Measurements from ENCODE around the gene OXTR.

Gene OXTR

GRCh38 chr3:8767667-8768363 is 1.6 kb downstream of the OXTR start:
- no peak for DNase-seq (ENCODE audit: low read depth)

- DNase-seq (ENCODE audit: low read depth) = no peak
Observed at GRCh38 chr3:8767256-8767666, 2.2 kb downstream of the OXTR start.

- DNase-seq (ENCODE audit: low read depth) = no peak
Observed at GRCh38 chr3:8766148-8766547, 3.3 kb downstream of the OXTR start.

- DNase-seq (ENCODE audit: low read depth) = no peak
Observed at GRCh38 chr3:8765528-8765927, 3.9 kb downstream of the OXTR start.

GRCh38 chr3:8764528-8764927 is 4.9 kb downstream of the OXTR start:
- DNase-seq (ENCODE audit: low read depth) = no peak

- no peak for DNase-seq (ENCODE audit: low read depth)
Observed at GRCh38 chr3:8762607-8763377, 6.6 kb downstream of the OXTR start.

GRCh38 chr3:8761866-8762265 is 7.5 kb downstream of the OXTR start:
- DNase-seq (ENCODE audit: low read depth) = no peak

- no peak for DNase-seq (ENCODE audit: low read depth)
Observed at GRCh38 chr3:8760506-8760905, 8.9 kb downstream of the OXTR start.

GRCh38 chr3:8760091-8760490 is 9.3 kb downstream of the OXTR start:
- DNase-seq (ENCODE audit: low read depth) = no peak

- DNase-seq (ENCODE audit: low read depth) = no peak
Observed at GRCh38 chr3:8759038-8759707, 10.2 kb downstream of the OXTR start.

GRCh38 chr3:8757551-8758518 is 11.6 kb downstream of the OXTR start:
- no peak for DNase-seq (ENCODE audit: low read depth)

- no peak for DNase-seq (ENCODE audit: low read depth)
Observed at GRCh38 chr3:8756671-8757070, 12.7 kb downstream of the OXTR start.

- no peak for DNase-seq (ENCODE audit: low read depth)
Observed at GRCh38 chr3:8755564-8756237, 13.7 kb downstream of the OXTR start.

GRCh38 chr3:8755097-8755496 is 14.3 kb downstream of the OXTR start:
- DNase-seq (ENCODE audit: low read depth) = no peak

GRCh38 chr3:8752832-8753231 is 16.6 kb downstream of the OXTR start:
- DNase-seq (ENCODE audit: low read depth) = no peak

- no peak for DNase-seq (ENCODE audit: low read depth)
Observed at GRCh38 chr3:8749316-8749715, 20.1 kb downstream of the OXTR start.

- no peak for DNase-seq (ENCODE audit: low read depth)
Observed at GRCh38 chr3:8746780-8747345, 22.6 kb downstream of the OXTR start.

- DNase-seq (ENCODE audit: low read depth) = no peak
Observed at GRCh38 chr3:8745619-8746370, 23.6 kb downstream of the OXTR start.

GRCh38 chr3:8743911-8744310 is 25.5 kb downstream of the OXTR start:
- DNase-seq (ENCODE audit: low read depth) = no peak

GRCh38 chr3:8743021-8743601 is 26.3 kb downstream of the OXTR start:
- no peak for DNase-seq (ENCODE audit: low read depth)

Measured in stimulated activated CD8-positive, alpha-beta memory T cell treated with anti-CD3 and anti-CD28 coated beads, Interleukin-7, amount 100 ng/mL, for 24 hours (primary cell).